ENCODE measurements around the gene TBCD.

The TBCD gene

GRCh38 chr17:82835766-82836512 is 84.1 kb downstream of the TBCD start:
- DNase-seq, result no peak

- no peak for DNase-seq
Observed at GRCh38 chr17:82836823-82837357, 85.0 kb downstream of the TBCD start.

GRCh38 chr17:82837586-82838320 is 85.9 kb downstream of the TBCD start:
- no peak for DNase-seq

- DNase-seq, result no peak
Observed at GRCh38 chr17:82838386-82839063, 86.7 kb downstream of the TBCD start.

- DNase-seq, result no peak
Observed at GRCh38 chr17:82839617-82840292, 87.9 kb downstream of the TBCD start, which contains the start of gene ZNF750. Gene ZNF750, minus strand, starts transcription at chr17:82840022. Its CDS starts 7,568 bp downstream, at chr17:82832454.

GRCh38 chr17:82840431-82840831 is 88.6 kb downstream of the TBCD start:
- DNase-seq, result no peak

GRCh38 chr17:82841921-82842596 is 90.2 kb downstream of the TBCD start:
- no peak for DNase-seq

- DNase-seq, result no peak
Observed at GRCh38 chr17:82843904-82844680, 92.2 kb downstream of the TBCD start.

- no peak for DNase-seq
Observed at GRCh38 chr17:82844796-82845162, 92.9 kb downstream of the TBCD start.

- DNase-seq, result no peak
Observed at GRCh38 chr17:82845163-82845807, 93.4 kb downstream of the TBCD start.

- DNase-seq, result no peak
Observed at GRCh38 chr17:82846061-82846691, 94.3 kb downstream of the TBCD start.

- DNase-seq, result peak; percentile 60
Observed at GRCh38 chr17:82848022-82848592, 96.2 kb downstream of the TBCD start.

- no peak for DNase-seq
Observed at GRCh38 chr17:82849076-82849945, 97.4 kb downstream of the TBCD start.

GRCh38 chr17:82851381-82851780 is 99.5 kb downstream of the TBCD start:
- DNase-seq, result no peak

GRCh38 chr17:82854226-82854625 is 102.4 kb downstream of the TBCD start:
- no peak for DNase-seq

GRCh38 chr17:82856361-82856760 is 104.5 kb downstream of the TBCD start:
- DNase-seq, result no peak

- DNase-seq, result peak; percentile 49
Observed at GRCh38 chr17:82858376-82859126, 106.7 kb downstream of the TBCD start.

All from CD4-positive, alpha-beta T cell treated with Interleukin-4 for 4 hours (primary cell).